SHP77 (cell line): ENCODE measurements around the gene CERT1.
"Not testable (repeated sequence)": the region's sequence is repeated elsewhere in the genome, so short reads cannot be mapped to it uniquely, and the experiment has no call there.

ENCODE experiments used
- DNase-seq, 2 experiments: peaks; one replicate each; lab custom pipeline; 2025; lab: John Stamatoyannopoulos, UW

Gene CERT1

DNA sequence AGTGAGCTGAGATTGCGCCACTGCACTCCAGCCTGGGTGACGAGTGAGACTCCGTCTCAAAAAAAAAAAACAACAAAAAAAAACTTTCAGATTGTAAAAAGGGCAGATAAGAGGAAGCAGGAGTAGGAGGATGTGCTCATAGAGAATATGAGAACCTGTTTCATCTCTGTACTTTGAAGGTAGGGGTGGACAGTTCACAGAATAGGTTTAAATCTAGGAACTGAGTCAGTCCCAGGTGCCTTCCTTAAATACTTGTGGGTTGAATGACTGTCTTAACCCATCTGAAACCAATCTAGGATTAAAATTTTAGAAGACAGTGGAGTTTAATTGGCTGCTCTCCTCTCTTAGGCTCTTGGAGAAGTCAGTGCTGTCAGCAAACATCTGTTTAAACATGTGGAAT, 12.6 kb upstream of the CERT1 start:
- DNase-seq = no peak

- no peak for DNase-seq
These were observed 11.8 kb upstream of the CERT1 start for GRCh38 chr5:75523275-75523674.

- no peak for DNase-seq
These were observed 11.1 kb upstream of the CERT1 start for GRCh38 chr5:75522542-75522941.

DNA sequence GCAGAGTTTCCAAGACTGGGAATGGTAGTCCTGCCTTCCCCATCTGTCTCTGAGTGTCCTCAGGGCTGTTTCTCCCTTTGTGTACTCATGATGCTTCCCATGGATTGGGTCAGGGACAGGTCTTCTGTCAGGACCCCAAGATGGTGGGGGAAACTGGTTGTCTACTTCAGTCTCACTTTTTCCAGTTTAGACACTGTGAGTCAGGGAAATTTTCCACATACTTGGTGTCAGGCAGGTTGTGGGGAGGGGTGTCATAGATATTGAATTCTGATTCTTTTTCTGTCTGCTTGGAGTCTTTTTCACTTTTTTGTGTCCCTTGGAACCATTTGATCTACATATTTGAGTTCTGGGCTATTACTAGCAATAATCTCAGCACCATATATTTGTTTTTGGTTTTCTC, 10.6 kb upstream of the CERT1 start:
- DNase-seq = no peak

DNA sequence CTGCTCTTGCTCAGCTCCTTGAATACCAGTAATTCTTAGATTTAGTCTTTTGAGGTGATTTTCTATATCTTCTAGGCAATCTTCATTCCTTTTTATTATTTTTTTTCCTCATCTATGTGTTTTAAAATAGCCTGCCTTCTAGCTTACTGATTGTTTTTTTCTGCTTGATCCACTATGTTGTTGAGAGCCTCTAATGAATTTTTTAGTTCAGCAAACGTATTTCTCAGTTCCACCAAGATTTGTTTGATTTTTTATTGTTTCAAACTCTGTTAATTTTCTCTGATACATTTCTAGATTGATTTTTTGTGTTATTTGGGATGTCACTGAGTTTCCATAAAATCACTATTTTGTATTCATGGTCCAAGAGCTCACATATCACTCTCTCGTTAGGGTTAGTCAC, 9.8 kb upstream of the CERT1 start:
- no peak for DNase-seq

DNA sequence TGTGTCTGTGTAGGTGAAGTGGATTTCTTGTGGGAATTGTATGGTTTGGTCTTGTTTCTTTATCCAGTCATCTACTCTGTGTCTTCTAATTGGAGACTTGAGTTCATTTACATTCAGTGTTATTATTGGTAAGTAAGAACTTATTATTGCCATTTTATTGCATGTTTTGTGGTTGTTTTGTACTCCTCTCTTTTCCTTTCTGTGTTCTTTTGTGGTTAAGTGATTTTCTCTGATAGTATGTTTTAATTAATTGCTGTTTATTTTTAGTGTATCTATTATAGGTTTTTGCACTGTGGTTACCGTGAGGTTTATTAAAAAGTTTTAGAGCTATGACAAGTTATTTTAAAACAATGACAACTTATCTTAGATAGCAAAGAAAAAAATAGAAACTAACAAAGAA, 8.3 kb upstream of the CERT1 start:
- no peak for DNase-seq

GRCh38 chr5:75514323-75514722, 2.9 kb upstream of the CERT1 start:
- DNase-seq = no peak

DNA sequence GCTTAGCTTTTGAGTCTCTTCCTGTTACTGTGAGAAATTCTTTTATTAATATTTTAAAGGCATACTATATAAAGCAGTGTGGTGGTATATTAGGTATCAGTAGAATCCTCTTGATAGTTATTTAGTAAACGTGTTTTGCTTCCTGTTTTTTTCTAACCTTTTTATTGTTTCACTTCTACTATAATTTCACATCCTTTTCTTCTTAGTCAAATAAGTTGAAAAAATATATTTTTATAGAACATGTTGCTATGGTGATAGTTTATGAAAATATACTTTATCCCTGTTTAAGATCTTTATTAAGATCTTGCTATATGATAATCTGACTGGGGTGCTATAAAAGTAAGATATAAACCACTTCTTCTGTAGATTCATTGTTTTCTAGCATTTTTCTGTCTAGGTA, 2.4 kb upstream of the CERT1 start:
- no peak for DNase-seq

- DNase-seq = no peak
These were observed 1.1 kb upstream of the CERT1 start for GRCh38 chr5:75512383-75513074.

GRCh38 chr5:75510836-75511434, 494 bp downstream of the CERT1 start:
- DNase-seq = peak in 1 of 2 experiments; percentile 13

DNA sequence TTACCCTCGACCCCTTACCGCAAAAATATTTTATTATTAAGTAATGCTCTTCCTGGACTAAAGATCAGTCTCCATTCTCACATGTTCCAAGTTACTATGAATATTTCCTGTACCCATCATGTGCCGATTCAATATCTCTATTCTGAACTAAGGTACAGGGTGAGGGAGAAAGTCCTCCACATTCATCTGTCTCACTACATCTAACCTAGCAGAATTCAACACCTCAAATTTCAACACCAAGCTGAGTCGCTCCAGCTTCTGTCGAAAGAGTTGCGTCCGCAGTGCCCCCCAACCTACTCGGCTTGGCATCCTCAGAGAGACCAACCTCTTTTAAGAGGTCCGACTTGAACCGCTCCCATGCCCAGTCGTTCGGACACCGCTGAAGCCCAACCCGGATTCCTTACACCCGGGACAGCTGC, 1.0 kb downstream of the CERT1 start:
- no peak for DNase-seq

- DNase-seq = no peak
These were observed 1.5 kb downstream of the CERT1 start for GRCh38 chr5:75509956-75510355.

DNA sequence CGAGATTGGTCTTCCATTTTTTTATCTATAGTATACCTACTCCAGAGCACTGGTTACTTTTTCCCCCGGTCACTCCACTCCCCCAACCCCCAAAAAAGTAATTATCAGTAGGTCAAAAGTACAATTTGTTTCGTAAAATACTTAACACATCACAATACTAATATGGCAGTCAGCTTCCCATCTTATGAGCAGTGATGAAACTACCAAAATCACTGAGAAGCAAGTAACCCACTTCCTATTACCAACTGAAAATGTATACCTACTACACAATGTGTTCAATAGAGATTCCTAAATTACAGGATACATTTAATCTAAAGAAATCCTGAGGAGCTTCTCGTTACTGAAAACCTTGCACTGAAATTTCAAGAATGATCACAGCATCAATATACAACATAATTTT, 1.9 kb downstream of the CERT1 start:
- DNase-seq = no peak

DNA sequence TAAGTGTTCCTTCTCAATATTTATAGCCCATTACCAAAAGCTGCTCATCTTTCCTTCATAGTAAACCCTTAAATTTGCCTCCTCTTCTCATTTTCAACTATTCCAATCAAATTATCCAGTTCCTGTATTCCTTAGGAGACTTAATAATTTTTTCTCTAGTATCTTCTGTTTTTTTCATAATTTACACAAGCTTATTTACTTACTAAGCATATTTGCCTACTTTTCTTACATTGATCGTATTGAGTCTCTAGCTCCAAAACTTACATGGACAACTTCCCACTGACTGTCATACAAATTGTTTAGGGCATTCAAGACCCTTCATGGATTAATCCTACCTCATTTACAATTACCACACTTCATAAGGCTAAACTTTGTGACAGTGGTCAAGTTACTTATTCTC, 3.6 kb downstream of the CERT1 start:
- DNase-seq = no peak

DNA sequence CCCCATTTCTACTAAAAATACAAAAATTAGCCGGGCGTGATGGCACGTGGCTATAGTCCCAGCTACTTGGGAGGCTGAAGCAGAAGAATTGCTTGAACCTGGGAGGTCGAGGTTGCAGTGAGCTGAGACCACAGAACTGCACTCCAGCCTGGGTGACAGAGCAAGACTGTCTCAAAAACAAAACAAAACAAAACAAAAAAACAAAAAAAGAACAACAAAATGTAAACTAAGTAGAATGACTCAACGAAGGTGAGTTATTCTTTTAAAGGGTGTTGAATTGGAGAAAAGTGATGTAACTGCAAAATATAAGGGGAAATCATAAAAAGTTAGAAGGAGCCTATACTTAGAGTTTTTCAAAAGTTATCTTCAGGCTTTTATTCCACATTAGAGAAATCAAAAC, 6.3 kb downstream of the CERT1 start:
- not testable (repeated sequence) for DNase-seq

DNA sequence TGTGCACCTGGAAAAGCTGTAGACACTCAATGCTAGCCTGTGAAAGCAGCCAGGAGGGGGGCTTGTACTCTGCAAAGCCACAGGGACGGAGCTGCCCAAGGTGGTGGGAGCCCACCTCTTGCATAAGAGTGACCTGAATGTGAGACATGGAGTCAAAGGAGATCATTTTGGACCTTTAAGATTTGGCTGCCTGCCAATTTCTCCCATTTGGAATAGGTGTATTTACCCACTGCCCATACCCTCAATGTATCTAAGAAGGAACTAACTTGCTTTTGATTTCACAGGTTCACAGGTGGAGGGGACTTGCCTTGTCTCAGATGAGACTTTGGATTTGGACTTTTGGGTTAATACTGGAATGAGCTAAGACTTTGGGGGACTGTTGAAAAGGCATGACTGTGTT, 12.6 kb downstream of the CERT1 start:
- DNase-seq = not testable (repeated sequence)

GRCh38 chr5:75498208-75498777, 13.1 kb downstream of the CERT1 start:
- DNase-seq = no peak

- DNase-seq = no peak
These were observed 15.4 kb downstream of the CERT1 start for GRCh38 chr5:75496026-75496425.

GRCh38 chr5:75491621-75492020, 19.8 kb downstream of the CERT1 start:
- no peak for DNase-seq

DNA sequence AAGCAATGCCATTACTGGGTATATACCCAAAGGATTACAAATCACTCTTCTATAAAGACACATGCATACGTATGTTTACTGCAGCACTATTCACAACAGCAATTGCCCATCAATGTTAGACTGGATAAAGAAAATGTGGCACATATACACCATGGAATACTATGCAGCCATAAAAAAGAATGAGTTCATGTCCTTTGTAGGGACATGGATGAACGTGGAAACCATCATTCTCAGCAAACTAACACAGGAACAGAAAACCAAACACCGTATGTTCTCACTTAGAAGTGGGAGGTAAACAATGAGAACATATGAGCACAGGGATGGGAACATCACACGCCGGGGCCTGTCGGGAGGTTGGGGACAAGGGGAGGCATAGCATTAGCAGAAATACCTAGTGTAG, 21.6 kb downstream of the CERT1 start:
- DNase-seq = not testable (repeated sequence)

DNA sequence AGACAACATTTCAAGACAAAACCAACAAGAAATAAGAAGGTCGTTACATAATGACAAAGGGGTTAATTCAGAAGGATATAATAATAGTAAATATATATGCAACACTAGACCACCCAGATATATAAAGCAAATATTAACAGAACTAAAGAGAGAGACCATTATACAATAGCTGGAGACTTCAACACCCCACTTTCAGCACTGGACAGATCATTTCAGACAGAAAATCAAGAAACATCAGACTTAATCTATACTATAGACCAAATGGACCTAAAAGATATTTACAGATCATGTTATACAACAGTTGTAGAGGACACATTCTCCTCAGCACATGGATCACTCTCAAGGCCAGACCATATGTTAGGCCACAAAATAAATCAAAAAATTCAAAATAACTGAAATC, 26.8 kb downstream of the CERT1 start:
- no peak for DNase-seq

GRCh38 chr5:75482482-75482881, 28.9 kb downstream of the CERT1 start:
- DNase-seq = no peak

GRCh38 chr5:75481024-75481423, 30.4 kb downstream of the CERT1 start:
- no peak for DNase-seq

DNA sequence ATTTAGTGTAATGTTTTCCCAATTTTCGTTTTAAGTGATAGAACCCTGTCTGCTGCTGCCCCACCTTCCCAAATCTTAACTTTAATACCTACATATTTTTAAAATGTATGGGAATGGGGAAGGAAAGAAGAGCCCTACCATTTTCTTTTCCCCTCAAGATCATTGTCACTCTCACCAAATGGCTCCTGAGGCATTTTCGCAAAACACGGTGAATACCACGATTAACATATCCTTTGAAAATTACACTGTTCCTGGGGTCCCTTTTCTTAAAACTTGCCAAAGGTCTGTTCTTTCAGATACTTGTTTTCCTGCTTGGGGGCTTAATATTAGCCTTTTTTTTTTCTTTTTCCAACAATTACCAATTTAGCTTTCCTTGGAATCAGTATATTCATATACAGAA, 36.1 kb downstream of the CERT1 start:
- no peak for DNase-seq
